Measurements from ENCODE around the gene EXOC6. TPM values are rescaled to one million over a fixed set of nuclear protein-coding genes. Genes with fewer than 3 reads are reported as not detected.

The EXOC6 gene
- total RNA-seq, 1 experiment from 2014 or later = 12.9 TPM

DNA sequence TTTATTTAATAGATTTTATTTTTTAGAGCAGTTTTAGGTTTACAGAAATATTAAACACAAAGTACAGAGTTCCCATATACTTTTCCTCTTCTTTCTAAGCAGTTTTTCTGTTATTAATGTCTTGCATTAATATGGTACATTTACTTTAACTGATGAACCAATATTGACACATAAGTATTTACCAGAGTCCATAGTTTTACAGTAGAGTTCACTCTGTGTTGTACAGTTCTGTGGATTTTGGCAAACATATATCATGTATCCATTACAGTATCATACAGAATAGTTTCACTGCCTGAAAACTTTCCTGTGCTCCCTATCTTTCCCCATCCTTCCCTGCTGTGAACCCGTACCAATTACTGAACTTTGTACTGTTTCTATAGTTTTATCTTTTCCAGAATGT is 55.3 kb downstream of the EXOC6 start:
- no peaks in the 10 kb centered on the region for H3K9me3 ChIP-seq (ENCODE audit: control insufficient read depth in 1 of 2, insufficient read depth in 1 of 2, low read depth in 1 of 2, low read length in 2 of 2)
- no peak overlapping the region for H3K9ac ChIP-seq (ENCODE audit: low read length)
- no peak for TF ChIP-seq CEBPB (IDR thresholded peaks at IDR 0.05; ENCODE audit: low read depth)
- no peak for TF ChIP-seq SP1 (IDR thresholded peaks at IDR 0.05; ENCODE audit: low read depth)
- no peak for TF ChIP-seq EZH2phosphoT487 (IDR thresholded peaks at IDR 0.05; ENCODE audit: borderline replicate concordance)
- TF ChIP-seq, protein P1, sequence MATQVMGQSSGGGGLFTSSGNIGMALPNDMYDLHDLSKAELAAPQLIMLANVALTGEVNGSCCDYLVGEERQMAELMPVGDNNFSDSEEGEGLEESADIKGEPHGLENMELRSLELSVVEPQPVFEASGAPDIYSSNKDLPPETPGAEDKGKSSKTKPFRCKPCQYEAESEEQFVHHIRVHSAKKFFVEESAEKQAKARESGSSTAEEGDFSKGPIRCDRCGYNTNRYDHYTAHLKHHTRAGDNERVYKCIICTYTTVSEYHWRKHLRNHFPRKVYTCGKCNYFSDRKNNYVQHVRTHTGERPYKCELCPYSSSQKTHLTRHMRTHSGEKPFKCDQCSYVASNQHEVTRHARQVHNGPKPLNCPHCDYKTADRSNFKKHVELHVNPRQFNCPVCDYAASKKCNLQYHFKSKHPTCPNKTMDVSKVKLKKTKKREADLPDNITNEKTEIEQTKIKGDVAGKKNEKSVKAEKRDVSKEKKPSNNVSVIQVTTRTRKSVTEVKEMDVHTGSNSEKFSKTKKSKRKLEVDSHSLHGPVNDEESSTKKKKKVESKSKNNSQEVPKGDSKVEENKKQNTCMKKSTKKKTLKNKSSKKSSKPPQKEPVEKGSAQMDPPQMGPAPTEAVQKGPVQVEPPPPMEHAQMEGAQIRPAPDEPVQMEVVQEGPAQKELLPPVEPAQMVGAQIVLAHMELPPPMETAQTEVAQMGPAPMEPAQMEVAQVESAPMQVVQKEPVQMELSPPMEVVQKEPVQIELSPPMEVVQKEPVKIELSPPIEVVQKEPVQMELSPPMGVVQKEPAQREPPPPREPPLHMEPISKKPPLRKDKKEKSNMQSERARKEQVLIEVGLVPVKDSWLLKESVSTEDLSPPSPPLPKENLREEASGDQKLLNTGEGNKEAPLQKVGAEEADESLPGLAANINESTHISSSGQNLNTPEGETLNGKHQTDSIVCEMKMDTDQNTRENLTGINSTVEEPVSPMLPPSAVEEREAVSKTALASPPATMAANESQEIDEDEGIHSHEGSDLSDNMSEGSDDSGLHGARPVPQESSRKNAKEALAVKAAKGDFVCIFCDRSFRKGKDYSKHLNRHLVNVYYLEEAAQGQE (IDR thresholded peaks at IDR 0.05; ENCODE audit: low read depth) = no peak
- TF ChIP-seq EGR1 (IDR thresholded peaks at IDR 0.05; ENCODE audit: low read depth) = no peak
- TF ChIP-seq ZNF274 (IDR thresholded peaks at IDR 0.05; ENCODE audit: low read depth, low read length) = no peak
- no peak for TF ChIP-seq SIN3A (IDR thresholded peaks at IDR 0.05; ENCODE audit: low read depth)
- DNase-seq (ENCODE audit: low read depth, low spot score) (no peak), ATAC-seq (no peak)
- no peak overlapping the region for H3K27ac ChIP-seq (ENCODE audit: low read depth, low read length)
- no peak overlapping the region for H3K4me3 ChIP-seq (replicated peaks in 1 of 2; ENCODE audit: low read depth in 1 of 2, low read length in 2 of 2)
- H3K9me2 ChIP-seq (ENCODE audit: insufficient read depth) = no peaks in the 10 kb centered on the region
- intact Hi-C loops (cut with micrococcal nuclease) = no loop called here
- H2AFZ ChIP-seq (ENCODE audit: low read depth, low read length, poor library complexity, severe bottlenecking) = no peak overlapping the region
- no peaks in the 10 kb centered on the region for H3K36me3 ChIP-seq (ENCODE audit: control insufficient read depth in 1 of 2, insufficient read depth in 2 of 2, low read length in 2 of 2)
- no TSS peak for BruUV-seq (replicated peaks)
- ChIA-PET RAD21 (ENCODE audit: low non-redundant PET in 1 of 2, low total read pairs in 2 of 2, uncharacterized antibody in 2 of 2, unreplicated experiment in 2 of 2) (no interaction called here), CTCF (no interaction called here), POLR2A (no interaction called here)
- H3K4me1 ChIP-seq (ENCODE audit: control insufficient read depth in 1 of 2, insufficient read depth in 2 of 2, low read length in 2 of 2) = no peaks in the 10 kb centered on the region; a peak in 1 of 4 replicates
- no peaks in the 10 kb centered on the region for H3K79me2 ChIP-seq (ENCODE audit: insufficient read depth, low read length)
- H3K27me3 ChIP-seq (ENCODE audit: insufficient read depth, low read length) = no peaks in the 10 kb centered on the region
- H3K4me2 ChIP-seq (ENCODE audit: low read length) = no peak overlapping the region
- no peaks in the 10 kb centered on the region for H4K20me1 ChIP-seq (ENCODE audit: insufficient read depth)

DNA sequence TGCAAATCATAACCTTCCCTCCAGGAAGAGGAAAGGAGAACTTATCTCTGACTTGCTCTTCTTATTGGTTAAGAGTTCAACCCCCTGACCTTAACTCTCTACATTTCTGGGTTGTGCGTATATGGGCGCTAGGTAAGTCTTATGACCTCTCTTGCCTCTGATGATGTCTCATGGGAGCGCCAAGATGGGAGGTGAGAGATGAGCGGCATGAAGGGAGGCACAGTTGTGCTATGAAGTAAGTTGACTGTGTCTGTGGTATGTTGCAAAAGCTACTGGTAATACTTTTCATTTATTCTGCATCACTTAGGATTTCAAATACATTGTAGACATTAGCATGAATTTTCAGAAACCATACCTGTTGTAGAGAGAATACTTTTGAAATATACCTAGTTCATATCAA is 59.0 kb downstream of the EXOC6 start:
- Histone ChIP-seq H3K9ac (ENCODE audit: low read length) (no peak overlapping the region), H3K79me2 (ENCODE audit: insufficient read depth, low read length) (no peaks in the 10 kb centered on the region), H3K9me2 (ENCODE audit: insufficient read depth) (no peaks in the 10 kb centered on the region), H3K36me3 (ENCODE audit: control insufficient read depth in 1 of 2, insufficient read depth in 2 of 2, low read length in 2 of 2) (no peaks in the 10 kb centered on the region), H3K27me3 (ENCODE audit: insufficient read depth, low read length) (no peaks in the 10 kb centered on the region), H3K4me1 (ENCODE audit: control insufficient read depth in 1 of 2, insufficient read depth in 2 of 2, low read length in 2 of 2) (no peaks in the 10 kb centered on the region; a peak in 1 of 4 replicates), H4K20me1 (ENCODE audit: insufficient read depth) (no peaks in the 10 kb centered on the region), H2AFZ (ENCODE audit: low read depth, low read length, poor library complexity, severe bottlenecking) (no peak overlapping the region), H3K9me3 (ENCODE audit: control insufficient read depth in 1 of 2, insufficient read depth in 1 of 2, low read depth in 1 of 2, low read length in 2 of 2) (no peaks in the 10 kb centered on the region), H3K4me3 (replicated peaks in 1 of 2; ENCODE audit: low read depth in 1 of 2, low read length in 2 of 2) (no peak overlapping the region), H3K27ac (ENCODE audit: low read depth, low read length) (no peak overlapping the region), H3K4me2 (ENCODE audit: low read length) (no peak overlapping the region)
- POLR2A ChIA-PET = no interaction called here
- no peak for ATAC-seq
- BruUV-seq (replicated peaks) = no TSS peak
- RAD21 ChIA-PET (ENCODE audit: low non-redundant PET in 1 of 2, low total read pairs in 2 of 2, uncharacterized antibody in 2 of 2, unreplicated experiment in 2 of 2) = no interaction called here
- intact Hi-C loops (cut with micrococcal nuclease) = no loop called here
- DNase-seq (ENCODE audit: low read depth, low spot score) = no peak
- CTCF ChIA-PET = no interaction called here
- TF ChIP-seq, protein P2, sequence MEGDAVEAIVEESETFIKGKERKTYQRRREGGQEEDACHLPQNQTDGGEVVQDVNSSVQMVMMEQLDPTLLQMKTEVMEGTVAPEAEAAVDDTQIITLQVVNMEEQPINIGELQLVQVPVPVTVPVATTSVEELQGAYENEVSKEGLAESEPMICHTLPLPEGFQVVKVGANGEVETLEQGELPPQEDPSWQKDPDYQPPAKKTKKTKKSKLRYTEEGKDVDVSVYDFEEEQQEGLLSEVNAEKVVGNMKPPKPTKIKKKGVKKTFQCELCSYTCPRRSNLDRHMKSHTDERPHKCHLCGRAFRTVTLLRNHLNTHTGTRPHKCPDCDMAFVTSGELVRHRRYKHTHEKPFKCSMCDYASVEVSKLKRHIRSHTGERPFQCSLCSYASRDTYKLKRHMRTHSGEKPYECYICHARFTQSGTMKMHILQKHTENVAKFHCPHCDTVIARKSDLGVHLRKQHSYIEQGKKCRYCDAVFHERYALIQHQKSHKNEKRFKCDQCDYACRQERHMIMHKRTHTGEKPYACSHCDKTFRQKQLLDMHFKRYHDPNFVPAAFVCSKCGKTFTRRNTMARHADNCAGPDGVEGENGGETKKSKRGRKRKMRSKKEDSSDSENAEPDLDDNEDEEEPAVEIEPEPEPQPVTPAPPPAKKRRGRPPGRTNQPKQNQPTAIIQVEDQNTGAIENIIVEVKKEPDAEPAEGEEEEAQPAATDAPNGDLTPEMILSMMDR (IDR thresholded peaks at IDR 0.05 in 2 of 3, conservative IDR thresholded peaks at IDR 0.05 in 1 of 3; ENCODE audit: borderline replicate concordance in 1 of 3, insufficient read depth in 1 of 3, low read depth in 2 of 3, low read length in 2 of 3) = no peak
- TF ChIP-seq ZNF274 (IDR thresholded peaks at IDR 0.05; ENCODE audit: low read depth, low read length) (no peak), TCF7L2 (IDR thresholded peaks at IDR 0.05; ENCODE audit: borderline replicate concordance, extremely low read depth, insufficient read depth, insufficient read length) (no peak), CEBPB (IDR thresholded peaks at IDR 0.05; ENCODE audit: low read depth) (no peak)
- TF ChIP-seq, protein P1 (IDR thresholded peaks at IDR 0.05; ENCODE audit: low read depth) = no peak
- TF ChIP-seq, protein P3, sequence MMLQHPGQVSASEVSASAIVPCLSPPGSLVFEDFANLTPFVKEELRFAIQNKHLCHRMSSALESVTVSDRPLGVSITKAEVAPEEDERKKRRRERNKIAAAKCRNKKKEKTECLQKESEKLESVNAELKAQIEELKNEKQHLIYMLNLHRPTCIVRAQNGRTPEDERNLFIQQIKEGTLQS (IDR thresholded peaks at IDR 0.05) = no peak
